GM15510 (cell line): ENCODE results near the gene CRYBB3.

Experiments
- POLR2A ChIP-seq: IDR thresholded peaks from 3 replicates; pipeline ENCODE4 v1.6.1; 2011; ENCODE audit warnings: borderline replicate concordance; ENCODE audit not compliant: insufficient read length; ENCODE audit errors: extremely low read depth

CRYBB3 gene

DNA sequence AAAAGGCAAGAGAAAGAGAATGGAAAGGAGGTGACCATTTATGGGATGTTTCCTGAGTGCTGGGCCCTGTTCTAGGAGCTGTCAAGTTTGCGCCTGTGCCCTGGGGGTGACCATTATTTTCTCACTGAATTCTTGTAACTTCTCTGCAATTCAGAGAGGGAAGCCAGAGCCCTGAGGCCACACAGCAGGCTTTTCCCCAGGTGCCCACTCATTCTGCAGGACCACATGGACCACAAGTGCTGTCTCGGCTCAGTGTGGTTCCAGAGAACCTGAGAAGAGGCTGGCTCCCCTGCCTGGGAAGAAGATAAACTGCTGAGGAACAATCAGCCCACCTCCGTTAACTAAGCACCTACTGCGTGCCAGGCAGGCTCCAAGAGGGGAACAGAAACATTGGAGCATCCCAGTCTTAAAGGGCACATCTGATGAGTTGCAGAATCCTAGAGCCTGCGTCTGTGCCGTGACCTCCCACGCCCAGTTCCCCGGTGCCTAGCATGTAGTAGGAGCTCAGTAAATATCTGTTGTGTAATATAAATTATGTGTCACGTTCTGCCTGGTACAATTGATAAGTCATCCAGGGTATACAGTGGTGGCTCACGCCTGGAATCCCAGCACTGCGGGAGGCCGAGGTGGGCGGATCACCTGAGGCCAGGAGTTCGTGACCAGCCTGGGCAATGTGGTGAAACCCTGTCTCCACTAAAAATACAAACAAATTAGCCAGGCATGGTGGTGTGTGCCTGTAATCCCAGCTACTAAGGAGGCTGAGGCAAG, 31.6 kb upstream of the CRYBB3 start:
- TF ChIP-seq POLR2A, result no peak

- TF ChIP-seq POLR2A, result no peak
These were observed 30.2 kb upstream of the CRYBB3 start for GRCh38 chr22:25169278-25170031.

DNA sequence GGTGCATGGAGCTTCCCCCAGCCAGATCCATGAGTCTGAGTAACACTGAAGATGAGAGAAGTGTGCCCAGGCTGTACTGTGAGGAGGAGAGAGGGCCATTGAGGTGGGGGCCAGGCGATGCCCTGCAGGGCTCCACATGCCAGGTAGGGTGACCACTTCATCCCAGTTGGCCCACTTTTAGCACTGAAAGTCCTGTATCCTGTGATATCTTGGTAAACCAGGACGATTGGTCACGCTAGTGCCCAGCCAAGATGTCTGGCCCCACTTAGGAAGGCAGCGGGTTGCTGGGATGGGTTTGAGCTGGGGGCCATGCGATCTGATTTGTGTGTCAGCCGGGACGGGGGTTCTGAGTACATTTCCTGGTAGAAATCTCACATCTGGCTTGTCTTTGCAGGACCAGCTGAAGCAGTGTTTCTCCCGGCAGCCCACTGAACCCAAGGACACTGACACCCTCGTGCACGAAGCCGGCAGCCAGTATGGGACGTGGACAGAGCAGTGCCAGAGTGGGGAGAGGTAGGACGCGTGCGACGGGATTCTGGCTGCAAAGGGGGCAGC, 29.2 kb upstream of the CRYBB3 start:
- TF ChIP-seq POLR2A, result no peak

- TF ChIP-seq POLR2A, result no peak
These were observed 27.5 kb upstream of the CRYBB3 start for GRCh38 chr22:25172153-25172552.

GRCh38 chr22:25174156-25174887, 25.3 kb upstream of the CRYBB3 start:
- TF ChIP-seq POLR2A, result no peak

DNA sequence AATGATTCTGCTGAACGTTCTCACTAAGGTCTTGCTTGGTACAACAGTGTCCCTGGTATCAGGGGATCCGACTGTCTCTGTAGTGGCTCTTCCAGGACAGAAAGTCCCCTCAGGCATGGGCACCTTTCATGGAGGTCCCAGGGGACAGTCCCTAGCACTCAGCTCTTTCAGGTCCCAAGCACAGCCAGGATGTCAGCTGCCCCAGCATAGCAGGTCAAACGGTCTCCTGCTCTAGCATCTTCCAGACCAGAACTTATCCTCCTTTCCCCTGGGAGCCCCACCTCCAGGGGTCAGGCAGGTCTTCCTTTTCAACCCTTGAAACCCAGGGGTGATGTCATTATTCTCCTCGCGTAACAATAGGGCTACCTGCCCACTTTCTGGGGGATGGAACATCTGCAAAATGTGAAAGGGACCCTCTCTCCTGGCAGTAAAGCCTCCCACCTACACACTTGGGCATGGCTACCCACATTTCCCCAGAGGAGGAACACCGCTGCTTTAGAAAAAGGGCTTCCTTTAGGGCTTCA, 24.7 kb upstream of the CRYBB3 start:
- no peak for TF ChIP-seq POLR2A

DNA sequence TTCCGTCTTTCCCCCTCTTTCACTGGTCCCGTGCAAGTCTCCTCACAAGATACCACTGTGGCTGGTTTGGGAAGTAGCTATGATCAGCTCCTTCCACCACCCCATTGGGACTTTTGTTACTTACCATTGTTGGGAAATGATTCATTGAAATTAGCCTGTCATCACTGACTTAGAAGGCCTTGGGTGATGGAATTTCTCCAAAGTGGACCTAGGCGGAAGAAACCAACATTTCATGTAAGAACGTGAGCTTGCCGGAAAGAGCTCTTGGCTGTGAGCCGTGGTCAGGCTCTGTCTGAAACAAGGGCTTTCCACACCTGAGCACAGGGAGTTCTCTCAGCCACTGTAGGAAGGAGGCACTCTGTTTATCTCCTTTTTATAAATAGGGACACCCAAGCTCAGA, 23.5 kb upstream of the CRYBB3 start:
- TF ChIP-seq POLR2A, result no peak

GRCh38 chr22:25176799-25177198, 22.9 kb upstream of the CRYBB3 start:
- no peak for TF ChIP-seq POLR2A

GRCh38 chr22:25177226-25177625, 22.4 kb upstream of the CRYBB3 start:
- TF ChIP-seq POLR2A, result no peak

DNA sequence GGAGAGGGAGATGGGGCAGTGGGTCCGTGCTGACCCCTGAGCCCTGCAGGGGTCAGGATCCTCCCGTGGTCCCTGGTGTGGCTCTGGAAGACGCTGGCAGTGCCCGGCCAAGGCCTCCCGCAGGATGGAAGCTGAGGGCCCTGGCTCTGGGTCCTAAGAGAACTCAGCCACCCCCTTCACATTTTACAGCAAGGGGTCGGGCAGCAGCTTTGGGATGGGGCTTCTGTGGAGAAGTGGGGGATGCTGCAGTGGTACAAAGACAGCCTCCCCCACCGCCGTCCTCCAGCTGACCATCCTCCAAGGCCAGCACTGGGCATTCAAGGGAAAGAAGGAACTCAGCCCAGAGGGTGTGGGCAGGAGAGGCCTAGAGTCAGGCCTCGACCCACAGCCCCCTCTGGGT, 21.8 kb upstream of the CRYBB3 start:
- TF ChIP-seq POLR2A, result no peak

GRCh38 chr22:25182131-25183110, 17.2 kb upstream of the CRYBB3 start:
- TF ChIP-seq POLR2A, result no peak

- TF ChIP-seq POLR2A, result no peak
These were observed 15.6 kb upstream of the CRYBB3 start for GRCh38 chr22:25183949-25184619.

DNA sequence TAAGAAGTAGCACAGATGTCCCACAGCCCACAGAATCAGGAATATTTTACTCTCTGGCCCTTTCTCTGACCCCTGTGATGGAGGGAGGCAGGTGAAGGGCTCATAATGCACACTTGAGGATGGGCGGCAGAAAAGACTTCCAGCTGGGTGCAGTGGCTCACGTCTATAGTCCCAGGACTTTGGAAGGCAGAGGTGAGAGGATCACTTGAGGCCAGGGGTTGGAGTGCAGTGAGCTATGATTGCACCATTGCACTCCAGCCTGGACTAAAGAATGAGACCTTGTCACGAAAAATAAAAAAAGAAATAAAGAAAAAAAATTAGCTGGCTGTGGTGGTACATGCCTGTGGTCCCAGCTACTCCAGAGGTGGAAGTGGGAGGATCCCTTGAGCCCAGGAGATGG, 13.5 kb upstream of the CRYBB3 start:
- TF ChIP-seq POLR2A, result no peak

DNA sequence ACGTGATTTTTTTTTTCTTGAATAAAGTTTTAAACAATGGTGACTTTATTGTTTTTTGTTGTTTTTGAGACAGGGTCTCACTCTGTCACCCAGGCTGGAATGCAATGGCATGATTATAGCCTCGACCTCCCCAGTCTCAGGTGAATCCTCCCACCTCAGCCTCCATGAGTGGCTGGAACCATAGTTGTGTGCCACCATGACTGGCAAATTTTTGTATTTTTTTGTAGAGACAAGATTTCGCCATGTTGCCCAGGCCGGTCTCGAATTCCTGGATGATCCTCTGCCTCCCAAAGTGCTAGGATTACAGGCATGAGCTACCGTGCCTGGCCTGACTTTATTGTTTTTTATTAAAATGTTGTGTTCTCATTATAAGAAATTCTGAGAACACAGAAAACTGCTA, 12.2 kb upstream of the CRYBB3 start:
- TF ChIP-seq POLR2A, result no peak

- no peak for TF ChIP-seq POLR2A
These were observed 7.3 kb upstream of the CRYBB3 start for GRCh38 chr22:25192406-25192805.
